RWPE1 (cell line): Measurements from ENCODE around the gene CKAP5.

ENCODE experiments used
- CTCF ChIA-PET: fragments of 350-600 bp; sonication (Branson Sonifier 250); formaldehyde crosslinking; extraction: SDS; loops from one replicate; lab custom pipeline; 2021; lab: Yijun Ruan, JAX
- POLR2A ChIA-PET: fragments of 400-600 bp; formaldehyde crosslinking; extraction: SDS; loops from one replicate; lab custom pipeline; 2020; ENCODE audit warnings: antibody characterized with exemption; ENCODE audit not compliant: low non-redundant PET; lab: Yijun Ruan, JAX
- DNase-seq: peaks from one replicate; pipeline ENCODE4 v3.0.0; 2012; ENCODE audit warnings: low spot score
- H3K27ac ChIP-seq: fragments of 450-650 bp; 2 replicates; pipeline ENCODE4 v1.5.1; 2017
- CTCF ChIP-seq: fragments of 450-650 bp; conservative IDR thresholded peaks from 2 replicates; pipeline ENCODE4 v1.5.1; 2017; ENCODE audit warnings: low read depth, mild to moderate bottlenecking

Gene CKAP5

DNA sequence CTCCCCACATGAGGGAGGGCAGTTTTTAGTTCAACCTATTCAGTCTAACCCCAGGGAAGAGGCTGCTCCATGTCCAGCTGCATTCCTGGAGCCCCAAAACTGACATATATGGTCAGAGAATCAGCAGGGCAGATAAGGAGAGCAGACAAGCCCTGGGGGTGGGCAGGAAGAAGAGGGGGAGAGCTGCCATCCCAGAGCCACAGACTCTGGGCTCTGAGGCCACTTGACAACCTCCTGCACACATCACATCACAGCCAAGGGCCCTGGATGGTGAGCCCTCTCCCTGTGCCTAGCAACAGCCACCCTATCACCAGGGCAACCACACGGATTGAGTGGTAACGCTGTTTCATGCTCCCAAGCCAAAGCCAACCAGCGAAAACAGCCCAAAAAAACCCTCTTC is 148.8 kb downstream of the CKAP5 start:
- no peak for TF ChIP-seq CTCF
- no peak for DNase-seq
- ChIA-PET CTCF (interaction anchor here (0.6 kb wide), 1 partner anchor 28 kb away, joined by 3 read pairs; no protein-coding TSS in a partner anchor), POLR2A (interaction anchor here (0.5 to 1.0 kb wide), 2 partner anchors 10 to 27 kb away, joined by 4 to 6 read pairs; no protein-coding TSS in a partner anchor)
- peak overlapping the region; percentile 54 for H3K27ac ChIP-seq

- POLR2A ChIA-PET = interaction anchor here (0.7 kb wide), 1 partner anchor 62 kb away, joined by 3 read pairs; no protein-coding TSS in a partner anchor
- DNase-seq = no peak
- TF ChIP-seq CTCF = no peak
- peak overlapping the region; percentile 54 for H3K27ac ChIP-seq
- CTCF ChIA-PET = no interaction called here
Measured at GRCh38 chr11:46696212-46696558, 149.9 kb downstream of the CKAP5 start.

DNA sequence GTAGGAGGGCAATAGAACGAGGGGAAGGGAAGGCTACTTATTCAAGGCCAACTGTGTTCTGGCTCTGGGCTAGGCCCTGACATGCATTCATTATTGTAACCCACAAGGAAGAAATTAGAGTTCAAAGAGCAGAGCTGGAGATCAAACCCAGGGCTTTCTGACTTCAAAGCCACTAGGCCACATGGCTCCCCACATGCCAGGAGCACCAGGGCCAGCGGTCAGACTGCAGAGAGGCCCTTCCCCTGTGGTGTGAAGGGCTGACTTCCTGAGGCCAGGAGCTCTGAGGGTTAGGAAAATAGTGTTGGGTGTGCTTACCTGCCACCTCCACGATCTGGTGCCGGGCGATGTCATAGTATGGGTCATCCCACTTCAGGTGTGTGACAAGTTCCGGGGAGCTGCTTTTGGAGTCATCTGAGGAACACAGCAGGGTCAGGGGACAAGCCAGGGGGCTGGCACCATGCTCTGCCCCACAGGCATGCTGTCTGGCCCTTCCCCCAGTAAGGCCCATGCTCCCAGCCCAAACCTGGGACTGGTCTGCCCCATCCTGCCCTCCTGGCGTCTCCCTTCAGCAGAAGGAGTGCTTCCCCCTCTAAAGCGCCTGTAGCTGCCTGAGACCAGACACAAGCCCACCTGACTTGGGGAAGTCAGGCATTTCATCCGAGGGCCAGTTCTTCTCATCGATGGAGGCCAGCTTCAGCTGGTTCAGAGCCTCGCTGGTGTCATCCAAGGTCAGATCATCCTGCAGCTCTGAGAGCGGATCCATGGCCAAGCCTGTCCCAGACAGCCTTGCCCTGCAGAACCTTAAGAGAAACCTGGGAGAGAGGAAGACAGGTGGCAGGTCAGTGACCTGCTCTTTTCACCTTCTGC is 150.5 kb downstream of the CKAP5 start:
- POLR2A ChIA-PET = interaction anchor here (0.7 kb wide), 1 partner anchor 62 kb away, joined by 3 read pairs; no protein-coding TSS in a partner anchor
- no peak for DNase-seq
- H3K27ac ChIP-seq = peak overlapping the region; percentile 54
- CTCF ChIA-PET = interaction anchor here (0.5 to 0.9 kb wide), 2 partner anchors 78 to 267 kb away, joined by 5 to 6 read pairs; partner anchors contain the start of gene ATG13
- no peak for TF ChIP-seq CTCF

GRCh38 chr11:46694607-46695006 is 151.5 kb downstream of the CKAP5 start:
- TF ChIP-seq CTCF = no peak
- no peak for DNase-seq
- POLR2A ChIA-PET = no interaction called here
- peak overlapping the region; percentile 54 for H3K27ac ChIP-seq
- CTCF ChIA-PET = no interaction called here

DNA sequence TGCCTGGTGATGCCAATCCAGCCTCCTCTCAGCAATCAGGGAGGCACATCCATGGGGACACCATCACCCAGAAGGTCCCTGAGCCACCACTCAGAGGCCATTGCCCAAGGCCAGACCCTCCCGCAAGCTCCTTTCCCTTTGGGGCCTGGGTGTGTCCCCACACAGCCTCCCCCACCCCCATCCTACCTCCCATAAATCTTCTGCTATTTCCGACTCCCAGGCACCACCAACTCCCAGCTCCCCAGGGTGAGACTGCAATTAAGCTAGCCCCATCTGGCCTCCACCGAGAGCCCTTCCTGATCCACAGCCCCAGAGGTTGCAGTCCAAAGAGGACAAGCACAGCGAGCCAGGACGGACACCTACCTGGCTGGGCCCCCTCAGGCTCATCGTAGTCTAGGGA is 152.0 kb downstream of the CKAP5 start:
- ChIA-PET POLR2A (interaction anchor here (0.7 kb wide), 1 partner anchor 8 kb away, joined by 3 read pairs; no protein-coding TSS in a partner anchor), CTCF (interaction anchor here (0.5 to 0.6 kb wide), 2 partner anchors 25 to 334 kb away, joined by 4 read pairs; no protein-coding TSS in a partner anchor)
- peak overlapping the region; percentile 54 for H3K27ac ChIP-seq
- no peak for TF ChIP-seq CTCF
- no peak for DNase-seq

GRCh38 chr11:46693597-46694012 is 152.5 kb downstream of the CKAP5 start:
- no peak for DNase-seq
- CTCF ChIA-PET = interaction anchor here (0.5 to 0.6 kb wide), 2 partner anchors 24 to 333 kb away, joined by 4 read pairs; no protein-coding TSS in a partner anchor
- H3K27ac ChIP-seq = peak overlapping the region; percentile 54
- POLR2A ChIA-PET = interaction anchor here (0.6 to 0.7 kb wide), 2 partner anchors 8 to 1250 kb away, joined by 3 read pairs; no protein-coding TSS in a partner anchor
- TF ChIP-seq CTCF = no peak
